Loucy (cell line): ENCODE results near the gene ARL5A.

Experiments used
- CTCF ChIP-seq: fragments of 200-600 bp; sonication (generic); conservative IDR thresholded peaks from 2 replicates; pipeline ENCODE4 v1.5.1; 2014; ENCODE audit warnings: mild to moderate bottlenecking, antibody characterized with exemption, low read length
- EZH2phosphoT487 ChIP-seq: fragments of 200-600 bp; IDR thresholded peaks from 2 replicates; pipeline ENCODE4 v1.6.1; 2018; ENCODE audit warnings: antibody characterized with exemption, mild to moderate bottlenecking, moderate library complexity, borderline replicate concordance

DNA sequence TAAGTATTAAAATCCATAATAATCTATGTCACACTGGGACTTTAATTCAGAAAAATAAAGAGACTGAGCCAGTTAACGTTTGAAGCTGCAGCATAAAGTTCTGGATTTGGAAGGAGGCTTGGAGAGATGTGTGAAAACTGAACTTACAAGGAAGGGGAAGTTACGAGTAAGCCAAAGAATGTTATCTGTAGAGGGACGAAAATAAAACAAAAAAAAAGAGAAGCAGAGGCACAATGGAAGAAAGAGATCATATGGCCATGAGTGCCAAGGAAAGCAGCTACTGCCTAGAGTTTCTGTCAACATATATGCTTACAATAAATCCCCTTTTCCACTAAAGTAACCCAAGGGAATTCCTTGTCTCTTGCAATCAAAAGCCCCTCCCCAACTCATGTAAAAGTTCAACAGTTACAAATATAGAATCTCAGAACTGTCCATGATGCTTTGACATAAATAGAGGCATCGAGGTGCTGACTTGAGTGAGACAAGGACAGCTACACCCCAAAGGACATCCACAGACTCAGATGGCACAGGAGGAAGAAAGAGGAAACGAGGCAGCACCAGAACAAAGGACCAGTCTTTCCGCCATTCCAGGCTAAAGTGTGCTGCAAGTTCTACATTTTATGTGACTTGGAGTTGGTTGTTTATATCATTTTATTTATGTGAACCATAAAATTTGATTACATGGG lies 16.1 kb upstream of the ARL5A start:
- TF ChIP-seq CTCF (no peak), EZH2phosphoT487 (no peak)
